Activated CD4-positive, alpha-beta T cell treated with anti-CD3 and anti-CD28 coated beads, Interleukin-2, amount 50 U/mL, for 16 hours (primary cell): ENCODE results near the gene TFEB.

Source experiments
- DNase-seq: peaks from one replicate; pipeline ENCODE4 v3.0.0-alpha.2; 2020

The TFEB gene

GRCh38 chr6:41671376-41671775 lies 64.0 kb downstream of the TFEB start:
- DNase-seq, result no peak

- no peak for DNase-seq
Measured at GRCh38 chr6:41670703-41671360, 64.6 kb downstream of the TFEB start.

GRCh38 chr6:41668968-41669367 lies 66.4 kb downstream of the TFEB start:
- no peak for DNase-seq

GRCh38 chr6:41667195-41667594 lies 68.2 kb downstream of the TFEB start:
- DNase-seq, result no peak

GRCh38 chr6:41664271-41664670 lies 71.1 kb downstream of the TFEB start:
- no peak for DNase-seq

GRCh38 chr6:41663568-41663967 lies 71.8 kb downstream of the TFEB start:
- DNase-seq, result no peak

GRCh38 chr6:41659935-41660334 lies 75.5 kb downstream of the TFEB start:
- DNase-seq, result no peak

GRCh38 chr6:41658636-41659035 lies 76.8 kb downstream of the TFEB start:
- DNase-seq, result no peak

GRCh38 chr6:41657131-41658094 lies 78.0 kb downstream of the TFEB start:
- no peak for DNase-seq

GRCh38 chr6:41656002-41656691 lies 79.3 kb downstream of the TFEB start:
- DNase-seq, result no peak

GRCh38 chr6:41655646-41656001 lies 79.8 kb downstream of the TFEB start:
- DNase-seq, result no peak

GRCh38 chr6:41655176-41655575 lies 80.2 kb downstream of the TFEB start:
- DNase-seq, result no peak

GRCh38 chr6:41654698-41655151 lies 80.7 kb downstream of the TFEB start:
- no peak for DNase-seq

GRCh38 chr6:41654151-41654697 lies 81.2 kb downstream of the TFEB start:
- no peak for DNase-seq

- DNase-seq, result no peak
Measured at GRCh38 chr6:41653691-41654090, 81.7 kb downstream of the TFEB start.

- no peak for DNase-seq
Measured at GRCh38 chr6:41652866-41653652, 82.3 kb downstream of the TFEB start.

- DNase-seq, result no peak
Measured at GRCh38 chr6:41651962-41652657, 83.3 kb downstream of the TFEB start.

- DNase-seq, result no peak
Measured at GRCh38 chr6:41651246-41651961, 84.0 kb downstream of the TFEB start.

GRCh38 chr6:41650120-41650519 lies 85.3 kb downstream of the TFEB start:
- no peak for DNase-seq

GRCh38 chr6:41649596-41649995 lies 85.8 kb downstream of the TFEB start:
- no peak for DNase-seq

GRCh38 chr6:41648921-41649320 lies 86.5 kb downstream of the TFEB start:
- DNase-seq, result no peak
